ENCODE results near the gene TNRC6C. TPM values are rescaled to one million over a fixed set of nuclear protein-coding genes. Genes with fewer than 3 reads are reported as not detected.

Gene TNRC6C
- total and polyA plus RNA-seq, 2 of the 13 experiments (the other 11 are each of a cell fraction or from before 2014, with no cell fraction given) = 0.66 to 4.9 TPM

- TF ChIP-seq IRX3 (CRISPR knock-in tag; IDR thresholded peaks at IDR 0.05; ENCODE audit: borderline replicate concordance, low read depth) = no peak
- no peak for TF ChIP-seq U2AF1 (optimal IDR thresholded peaks at IDR 0.05; ENCODE audit: low read depth, low read length)
- TF ChIP-seq GLMP (CRISPR knock-in tag; IDR thresholded peaks at IDR 0.05; ENCODE audit: borderline replicate concordance) = no peak
- TF ChIP-seq HNF1B (CRISPR knock-in tag; IDR thresholded peaks at IDR 0.05) = no peak
- no peak for TF ChIP-seq JUNB (CRISPR knock-in tag; IDR thresholded peaks at IDR 0.05; ENCODE audit: borderline replicate concordance)
- TF ChIP-seq ZSCAN22 (CRISPR knock-in tag; IDR thresholded peaks at IDR 0.05) = no peak
- no peak for TF ChIP-seq NFKB2 (CRISPR knock-in tag; IDR thresholded peaks at IDR 0.05; ENCODE audit: borderline replicate concordance)
- TF ChIP-seq ZSCAN29 (CRISPR knock-in tag; conservative IDR thresholded peaks at IDR 0.05) = no peak
- TF ChIP-seq E2F1 (CRISPR knock-in tag; IDR thresholded peaks at IDR 0.05) = no peak
- TF ChIP-seq ZNF205 (CRISPR knock-in tag; IDR thresholded peaks at IDR 0.05) = no peak
- no peak for TF ChIP-seq ZNF746 (CRISPR knock-in tag; IDR thresholded peaks at IDR 0.05)
- peak; percentile 64 for TF ChIP-seq SALL1 (CRISPR knock-in tag; IDR thresholded peaks at IDR 0.05)
- no peak for TF ChIP-seq KLF6 (CRISPR knock-in tag; IDR thresholded peaks at IDR 0.05)
- TF ChIP-seq MTA1 (CRISPR knock-in tag; IDR thresholded peaks at IDR 0.05; ENCODE audit: borderline replicate concordance) = no peak
- TF ChIP-seq ZNF569 (CRISPR knock-in tag; IDR thresholded peaks at IDR 0.05; ENCODE audit: borderline replicate concordance) = no peak
- 0 out of 2 replicates have a peak, but pooled peaks have one; percentile 25 for TF ChIP-seq ARID4A (CRISPR knock-in tag; IDR thresholded peaks at IDR 0.05; ENCODE audit: borderline replicate concordance)
- no peak for TF ChIP-seq ZBTB20 (CRISPR knock-in tag; IDR thresholded peaks at IDR 0.05; ENCODE audit: borderline replicate concordance, low read depth)
- no peak for TF ChIP-seq ZNF598 (CRISPR knock-in tag; IDR thresholded peaks at IDR 0.05; ENCODE audit: borderline replicate concordance)
- TF ChIP-seq HNF4A (CRISPR knock-in tag; IDR thresholded peaks at IDR 0.05) = peak; percentile 62
- TF ChIP-seq AHR (CRISPR knock-in tag; IDR thresholded peaks at IDR 0.05) = no peak
- no peak for TF ChIP-seq NFRKB (IDR thresholded peaks at IDR 0.05)
- TF ChIP-seq NCOA2 (CRISPR knock-in tag; IDR thresholded peaks at IDR 0.05) = no peak
Observed at GRCh38 chr17:77935121-77935571, 23.4 kb upstream of the TNRC6C start (continued).
